Astrocyte of the cerebellum (primary cell): ENCODE measurements around the gene AP4M1.

Experiments used
- DNase-seq: peaks from one replicate; pipeline ENCODE4 v3.0.0-alpha.2; 2011; ENCODE audit warnings: low read depth
- H3K4me3 ChIP-seq: 2 replicates; pipeline ENCODE4 v1.5.1; 2011; ENCODE audit warnings: mild to moderate bottlenecking, low read depth, low read length, moderate library complexity
- in situ Hi-C: cut with HindIII; loops from 2 replicates; pipeline ENCODE4 v1.10.0; 2017; ENCODE audit warnings: low sequenced_read_pairs
- TF ChIP-seq, protein P1 (sequence below): IDR thresholded peaks from 2 replicates; pipeline ENCODE4 v1.5.1; 2012; ENCODE audit warnings: low read length, low read depth, moderate library complexity, mild to moderate bottlenecking; ENCODE audit errors: missing control alignments

AP4M1 gene, protein sequence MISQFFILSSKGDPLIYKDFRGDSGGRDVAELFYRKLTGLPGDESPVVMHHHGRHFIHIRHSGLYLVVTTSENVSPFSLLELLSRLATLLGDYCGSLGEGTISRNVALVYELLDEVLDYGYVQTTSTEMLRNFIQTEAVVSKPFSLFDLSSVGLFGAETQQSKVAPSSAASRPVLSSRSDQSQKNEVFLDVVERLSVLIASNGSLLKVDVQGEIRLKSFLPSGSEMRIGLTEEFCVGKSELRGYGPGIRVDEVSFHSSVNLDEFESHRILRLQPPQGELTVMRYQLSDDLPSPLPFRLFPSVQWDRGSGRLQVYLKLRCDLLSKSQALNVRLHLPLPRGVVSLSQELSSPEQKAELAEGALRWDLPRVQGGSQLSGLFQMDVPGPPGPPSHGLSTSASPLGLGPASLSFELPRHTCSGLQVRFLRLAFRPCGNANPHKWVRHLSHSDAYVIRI

DNA sequence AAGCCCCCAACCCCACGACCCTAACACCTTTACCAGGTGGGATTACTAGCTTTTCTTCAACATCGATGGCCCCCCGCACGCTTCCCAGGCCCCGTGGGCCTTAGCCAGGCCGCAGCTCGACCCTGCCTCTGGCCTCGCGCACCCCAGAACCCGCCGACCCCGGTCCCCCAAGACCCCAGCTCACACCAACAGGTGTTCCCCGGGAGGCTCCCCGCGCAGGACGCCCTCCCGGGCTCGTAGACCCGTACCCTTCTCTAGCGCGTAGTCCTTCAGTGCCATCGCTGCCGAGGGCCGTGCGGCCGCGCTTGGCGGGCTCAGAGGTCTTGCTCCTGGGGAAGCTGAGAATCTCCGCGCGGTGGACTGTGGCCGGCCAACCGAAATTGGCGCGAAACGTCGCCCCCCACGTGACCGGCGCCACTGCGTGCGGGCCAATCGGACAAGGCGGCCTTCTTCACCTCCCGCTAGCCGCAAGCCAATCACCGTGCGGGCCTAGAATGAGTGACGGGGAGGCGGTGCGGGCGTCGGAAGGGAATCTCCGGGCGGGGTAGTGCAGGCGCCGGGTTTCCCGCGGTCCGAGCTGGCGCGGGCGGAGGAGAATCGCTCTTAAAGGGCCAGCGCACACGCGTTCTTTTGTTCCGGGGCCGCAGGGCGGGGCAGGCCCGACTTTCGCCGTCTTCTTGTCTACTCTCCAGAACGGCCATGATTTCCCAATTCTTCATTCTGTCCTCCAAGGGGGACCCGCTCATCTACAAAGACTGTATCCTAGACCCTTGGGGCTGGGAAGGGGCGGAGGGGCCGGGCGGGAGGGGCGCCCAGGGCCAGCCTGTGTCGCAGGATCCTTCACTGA, at the start of gene AP4M1, which contains the start of gene MCM7:
TSS of gene AP4M1 (plus strand) at position 628 of the 847 bp plus-strand sequence. CDS start at position 700, 72 bp downstream.
TSS of gene MCM7 (minus strand) at position 382 of the 847 bp plus-strand sequence. CDS start at position 279, 103 bp downstream.
- peak within 1 kb of the TSS; percentile 85 for H3K4me3 ChIP-seq
- in situ Hi-C loops = no loop called here
- peak; percentile 97 for DNase-seq
- TF ChIP-seq, protein P1, sequence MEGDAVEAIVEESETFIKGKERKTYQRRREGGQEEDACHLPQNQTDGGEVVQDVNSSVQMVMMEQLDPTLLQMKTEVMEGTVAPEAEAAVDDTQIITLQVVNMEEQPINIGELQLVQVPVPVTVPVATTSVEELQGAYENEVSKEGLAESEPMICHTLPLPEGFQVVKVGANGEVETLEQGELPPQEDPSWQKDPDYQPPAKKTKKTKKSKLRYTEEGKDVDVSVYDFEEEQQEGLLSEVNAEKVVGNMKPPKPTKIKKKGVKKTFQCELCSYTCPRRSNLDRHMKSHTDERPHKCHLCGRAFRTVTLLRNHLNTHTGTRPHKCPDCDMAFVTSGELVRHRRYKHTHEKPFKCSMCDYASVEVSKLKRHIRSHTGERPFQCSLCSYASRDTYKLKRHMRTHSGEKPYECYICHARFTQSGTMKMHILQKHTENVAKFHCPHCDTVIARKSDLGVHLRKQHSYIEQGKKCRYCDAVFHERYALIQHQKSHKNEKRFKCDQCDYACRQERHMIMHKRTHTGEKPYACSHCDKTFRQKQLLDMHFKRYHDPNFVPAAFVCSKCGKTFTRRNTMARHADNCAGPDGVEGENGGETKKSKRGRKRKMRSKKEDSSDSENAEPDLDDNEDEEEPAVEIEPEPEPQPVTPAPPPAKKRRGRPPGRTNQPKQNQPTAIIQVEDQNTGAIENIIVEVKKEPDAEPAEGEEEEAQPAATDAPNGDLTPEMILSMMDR = no peak

DNA sequence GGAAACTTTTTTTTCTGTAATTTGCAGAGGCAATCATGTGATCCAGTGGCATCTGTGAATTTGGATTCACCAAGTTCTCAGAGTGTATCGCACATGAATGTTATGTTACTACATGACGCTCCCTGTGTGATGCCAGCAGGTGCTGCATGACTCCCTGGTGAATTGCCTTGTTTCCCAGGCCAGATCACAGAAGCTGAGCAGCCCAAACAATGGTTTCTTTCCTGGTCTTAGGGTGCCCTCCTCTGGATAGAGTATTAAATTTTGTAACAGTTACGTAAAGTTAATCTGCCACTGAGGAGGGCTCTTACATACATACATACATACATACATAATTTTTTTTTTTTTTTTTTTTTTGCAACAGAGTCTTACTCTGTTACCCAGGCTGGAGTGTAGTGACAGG, 48.2 kb upstream of the AP4M1 start:
- no peak overlapping the region for H3K4me3 ChIP-seq
- TF ChIP-seq, protein P1 = peak; percentile 7
- in situ Hi-C loops = no loop called here
- peak; percentile 58 for DNase-seq

DNA sequence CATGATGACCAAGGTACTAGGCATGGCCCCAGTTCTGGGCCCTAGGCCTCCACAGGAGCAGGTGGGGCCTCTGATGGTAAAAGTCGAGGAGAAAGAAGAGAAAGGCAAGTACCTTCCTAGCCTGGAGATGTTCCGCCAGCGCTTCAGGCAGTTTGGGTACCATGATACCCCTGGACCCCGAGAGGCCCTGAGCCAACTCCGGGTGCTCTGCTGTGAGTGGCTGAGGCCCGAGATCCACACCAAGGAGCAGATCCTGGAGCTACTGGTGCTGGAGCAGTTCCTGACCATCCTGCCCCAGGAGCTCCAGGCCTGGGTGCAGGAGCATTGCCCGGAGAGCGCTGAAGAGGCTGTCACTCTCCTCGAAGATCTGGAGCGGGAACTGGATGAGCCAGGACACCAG, 44.4 kb upstream of the AP4M1 start:
- DNase-seq = no peak
- TF ChIP-seq, protein P1 = no peak
- in situ Hi-C loops = no loop called here
- no peak overlapping the region for H3K4me3 ChIP-seq

DNA sequence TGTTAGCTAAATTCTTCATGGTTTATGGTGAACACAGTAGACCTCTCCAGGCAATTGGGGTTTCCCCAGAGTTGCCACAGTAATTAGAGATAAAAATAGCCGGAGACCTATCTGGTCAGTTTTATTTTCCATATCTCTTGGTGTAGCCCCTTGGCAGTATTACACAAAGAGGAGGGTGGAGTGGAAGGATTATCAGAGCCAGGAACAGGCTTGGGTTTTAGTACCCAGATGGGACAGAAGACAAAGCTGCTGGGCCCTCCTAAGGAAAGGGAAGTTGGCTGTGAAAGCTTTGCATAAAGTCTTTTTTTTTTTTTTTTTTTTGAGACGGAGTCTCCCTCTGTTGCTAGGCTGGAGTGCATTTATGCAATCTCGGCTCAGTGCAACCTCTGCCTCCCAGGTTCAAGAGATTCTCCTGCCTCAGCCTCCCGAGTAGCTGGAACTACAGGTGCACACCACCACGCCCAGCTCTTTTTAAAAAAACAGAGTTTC, 42.1 kb upstream of the AP4M1 start:
- TF ChIP-seq, protein P1 = no peak
- DNase-seq = no peak
- in situ Hi-C loops = no loop called here
- H3K4me3 ChIP-seq = no peak overlapping the region

DNA sequence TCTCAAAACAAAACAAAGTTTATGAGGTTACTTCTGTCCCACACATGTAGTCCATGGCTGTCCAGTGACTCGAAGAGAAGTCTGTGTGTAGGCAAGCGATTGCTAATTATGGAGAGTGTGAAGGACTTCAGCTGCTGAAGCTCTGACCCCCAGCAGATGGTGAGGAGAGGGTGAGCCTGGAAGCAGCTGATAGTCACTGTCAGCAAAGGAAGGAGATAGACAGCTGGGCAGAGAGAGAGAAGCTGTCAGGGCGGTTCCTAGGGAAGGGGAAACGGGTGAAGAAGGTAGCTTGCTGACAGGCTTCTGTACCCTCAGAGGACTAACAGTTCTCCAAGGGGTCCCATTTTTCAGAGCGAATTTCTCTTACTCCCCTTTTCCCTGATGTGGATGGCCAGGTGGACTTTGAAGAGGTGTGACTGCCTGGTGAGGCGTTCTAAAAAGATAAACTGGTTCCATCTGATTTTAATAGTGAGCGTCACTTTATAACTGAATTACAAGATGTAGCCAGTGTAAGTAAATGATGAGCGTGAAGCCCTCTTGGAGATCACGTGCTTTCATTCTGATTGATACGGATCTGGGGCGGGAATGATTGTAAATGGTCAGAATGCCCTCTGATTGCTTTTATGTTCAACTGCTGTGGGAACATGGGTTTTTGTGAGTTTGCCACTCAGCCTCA, 39.8 kb upstream of the AP4M1 start:
- H3K4me3 ChIP-seq = no peak overlapping the region
- DNase-seq = no peak
- TF ChIP-seq, protein P1 = no peak
- in situ Hi-C loops = no loop called here

DNA sequence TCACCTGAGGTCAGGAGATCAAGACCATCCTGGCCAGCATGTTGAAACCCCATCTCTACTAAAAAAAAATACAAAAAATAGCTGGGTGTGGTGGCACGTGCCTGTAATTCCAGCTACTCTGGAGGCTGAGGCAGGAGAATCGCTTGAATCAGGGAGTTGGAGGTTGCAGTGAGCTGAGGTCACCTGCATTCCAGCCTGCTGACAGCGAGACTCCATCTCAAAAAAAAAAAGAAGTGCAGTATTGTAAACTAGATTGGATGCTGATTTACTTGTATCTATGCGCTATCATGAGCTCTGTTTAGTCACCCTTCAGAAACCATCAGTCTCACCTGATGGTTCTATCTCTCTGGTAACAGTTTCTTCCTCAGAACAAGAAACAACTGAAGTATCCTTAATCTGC, 38.1 kb upstream of the AP4M1 start:
- no peak overlapping the region for H3K4me3 ChIP-seq
- DNase-seq = no peak
- TF ChIP-seq, protein P1 = no peak
- in situ Hi-C loops = no loop called here
